CD4-positive, alpha-beta T cell treated with Interleukin-4 for 1 hour (primary cell): Measurements from ENCODE around the gene CFAP46.
"Not testable (repeated sequence)": the region's sequence is repeated elsewhere in the genome, so short reads cannot be mapped to it uniquely, and the experiment has no call there.

Experiments
- DNase-seq, 2 donors: peaks; one replicate each; pipeline ENCODE4 v3.0.0-alpha.2; 2020 to 2022

CFAP46 gene

DNA sequence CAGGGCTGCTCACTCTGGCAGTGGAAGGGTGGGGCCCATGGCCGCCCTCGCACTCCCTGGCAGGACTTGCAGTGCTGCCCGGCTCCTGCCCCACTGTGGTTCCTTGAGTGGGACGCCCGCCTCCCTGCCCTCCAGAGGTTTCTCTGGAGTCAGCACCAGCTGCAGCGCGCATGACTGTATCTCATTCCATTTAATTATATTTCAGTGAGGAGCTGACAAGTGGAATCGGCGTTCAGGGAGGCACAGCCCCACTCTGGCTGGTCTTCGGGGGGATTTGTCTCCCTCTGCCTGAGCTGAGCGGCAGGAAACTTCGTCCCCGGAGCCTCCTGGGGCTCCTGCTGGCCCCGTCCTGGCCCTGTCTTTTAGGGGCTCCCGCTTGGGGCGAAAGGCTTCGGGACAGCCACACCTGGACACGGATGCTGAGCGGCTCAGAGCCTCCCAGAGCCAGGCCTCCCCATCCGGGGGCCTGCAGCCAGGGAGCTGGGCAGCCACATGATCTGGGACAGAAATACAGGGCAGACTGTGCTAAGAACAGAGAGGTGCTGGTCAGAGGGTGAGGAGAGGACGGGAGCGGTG is 81.2 kb downstream of the CFAP46 start:
- DNase-seq = no peak

DNA sequence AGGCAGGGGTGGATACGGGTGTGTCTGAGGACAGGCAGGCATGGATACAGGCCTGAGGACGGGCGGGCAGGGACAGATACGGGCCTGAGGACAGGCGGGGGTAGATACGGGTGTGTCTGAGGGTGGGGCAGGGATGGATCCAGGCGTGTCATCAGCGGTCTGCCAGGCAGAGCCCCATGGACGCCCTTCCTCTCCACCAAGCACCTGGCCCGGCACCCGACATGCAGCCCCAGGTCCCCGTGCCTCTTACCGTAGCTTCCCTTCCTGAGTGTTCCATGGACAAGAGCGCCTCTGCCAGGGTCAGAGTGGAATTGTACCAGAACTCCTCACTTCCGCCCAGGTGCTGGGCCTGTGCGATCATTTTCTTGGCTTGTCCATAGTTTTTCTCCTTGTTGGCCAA is 81.8 kb downstream of the CFAP46 start:
- no peak for DNase-seq

DNA sequence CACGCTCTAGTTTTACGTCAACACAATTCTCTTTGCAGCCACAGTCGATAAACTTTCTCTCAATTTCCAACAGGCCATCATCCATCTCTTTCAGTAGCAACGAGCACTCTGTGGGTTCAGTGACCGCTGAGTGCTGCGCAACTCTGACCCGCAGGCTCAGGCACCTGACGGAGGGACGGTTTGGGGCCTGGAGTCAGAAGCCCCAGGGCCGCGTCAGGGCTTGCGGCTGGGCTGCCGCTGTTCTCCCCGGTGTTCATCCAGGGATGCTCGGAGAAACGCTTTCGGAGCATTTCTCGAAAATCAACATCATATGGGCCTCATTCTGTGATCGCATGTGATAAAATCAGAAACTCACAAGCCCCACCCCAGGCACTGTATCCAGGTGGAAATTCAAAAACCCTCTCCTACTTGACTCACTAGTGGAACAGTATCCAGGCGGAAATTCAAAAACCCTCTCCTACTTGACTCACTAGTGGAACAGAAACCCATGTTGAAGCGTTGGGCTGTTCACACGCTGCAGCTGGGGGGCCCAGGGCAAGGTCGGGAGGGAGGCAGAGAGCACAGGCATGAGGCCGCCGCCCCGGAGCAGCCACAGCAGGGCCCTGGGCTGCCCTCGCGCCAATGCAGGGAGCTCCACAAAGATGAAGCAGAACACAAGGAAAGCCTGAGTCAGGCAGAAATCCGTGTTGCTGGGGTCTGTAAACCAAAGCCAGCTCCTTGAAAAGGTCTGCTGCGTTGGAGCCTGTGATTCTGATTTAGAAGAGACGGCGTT is 83.1 kb downstream of the CFAP46 start:
- DNase-seq = peak in 1 of 2 donors; percentile 2

- DNase-seq = peak in 1 of 2 donors; percentile 5
Observed at GRCh38 chr10:132858121-132859081, 84.0 kb downstream of the CFAP46 start.

- DNase-seq = peak in 1 of 2 donors; percentile 1
Observed at GRCh38 chr10:132856869-132857524, 85.4 kb downstream of the CFAP46 start.

- no peak for DNase-seq
Observed at GRCh38 chr10:132855889-132856288, 86.5 kb downstream of the CFAP46 start.

DNA sequence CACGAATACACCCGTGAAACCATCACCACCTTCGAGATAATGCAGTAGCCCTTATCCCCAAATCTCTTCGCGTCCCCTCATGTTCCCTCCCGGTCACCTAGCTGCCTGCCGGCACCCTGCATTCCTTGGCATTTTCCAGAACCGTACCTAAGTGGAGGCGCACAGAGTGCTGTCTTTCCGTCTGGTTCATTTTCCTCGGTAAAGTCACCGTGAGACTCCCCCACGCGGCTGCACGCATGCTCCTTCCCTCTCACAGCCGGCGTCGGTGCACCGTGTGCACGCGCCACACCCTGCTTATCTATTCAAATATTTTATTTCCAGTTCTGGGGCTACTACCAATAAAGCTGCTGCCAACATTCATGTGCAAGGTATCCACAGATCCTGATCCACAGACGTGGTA is 90.9 kb downstream of the CFAP46 start:
- no peak for DNase-seq

- DNase-seq = no peak
Observed at GRCh38 chr10:132850896-132851295, 91.5 kb downstream of the CFAP46 start.

DNA sequence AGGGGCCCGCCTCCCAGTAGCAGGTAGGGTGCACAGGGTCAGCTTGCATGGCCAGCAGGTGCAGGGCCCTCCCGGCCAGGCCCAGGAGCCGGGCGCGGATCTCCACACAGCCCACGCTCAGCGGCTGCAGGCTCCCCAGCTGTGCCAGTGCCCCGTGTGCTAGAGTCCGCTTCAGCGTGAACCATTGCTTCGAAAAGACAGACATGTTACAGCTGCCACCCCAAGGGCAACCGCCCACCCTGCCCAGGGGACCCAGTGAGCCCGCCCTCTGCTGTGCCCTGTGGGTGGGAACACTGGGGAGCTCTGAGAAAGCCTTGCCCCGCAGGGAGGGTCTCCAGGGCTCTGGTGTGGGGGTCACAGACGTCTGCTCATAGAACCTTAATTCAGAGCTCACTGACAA is 92.1 kb downstream of the CFAP46 start:
- DNase-seq = no peak

- no peak for DNase-seq
Observed at GRCh38 chr10:132849546-132850031, 92.8 kb downstream of the CFAP46 start.

DNA sequence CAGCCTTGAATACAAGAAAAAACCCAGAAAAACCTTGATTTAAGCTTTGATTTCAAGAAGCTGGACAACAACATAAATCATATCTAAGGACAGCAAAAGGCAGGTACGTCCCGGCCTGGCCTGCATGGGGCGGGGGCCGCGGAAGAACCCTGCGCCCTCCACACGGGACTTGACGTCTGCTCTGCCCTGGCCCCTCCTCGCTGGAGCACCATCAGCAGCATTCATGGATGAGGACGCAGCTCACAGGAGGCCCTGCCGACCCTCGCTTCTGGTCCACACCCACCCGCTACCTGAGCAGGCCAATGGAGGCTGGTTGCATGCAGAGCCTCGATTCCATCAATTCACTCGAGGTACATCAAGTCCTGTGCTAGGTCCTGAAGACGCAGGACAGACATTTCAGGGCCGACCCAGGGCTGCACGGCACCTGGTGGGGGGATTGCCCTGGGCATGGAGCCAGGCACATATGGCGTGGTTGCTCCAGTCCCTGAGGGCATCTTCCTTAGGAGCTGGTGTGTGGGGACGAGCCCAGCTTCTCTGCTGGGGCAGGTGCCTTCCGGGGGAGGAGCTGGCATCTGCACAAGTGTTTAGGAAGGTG is 93.3 kb downstream of the CFAP46 start:
- no peak for DNase-seq

- no peak for DNase-seq
Observed at GRCh38 chr10:132848291-132848701, 94.1 kb downstream of the CFAP46 start.

- DNase-seq = no peak
Observed at GRCh38 chr10:132847856-132848255, 94.5 kb downstream of the CFAP46 start.

DNA sequence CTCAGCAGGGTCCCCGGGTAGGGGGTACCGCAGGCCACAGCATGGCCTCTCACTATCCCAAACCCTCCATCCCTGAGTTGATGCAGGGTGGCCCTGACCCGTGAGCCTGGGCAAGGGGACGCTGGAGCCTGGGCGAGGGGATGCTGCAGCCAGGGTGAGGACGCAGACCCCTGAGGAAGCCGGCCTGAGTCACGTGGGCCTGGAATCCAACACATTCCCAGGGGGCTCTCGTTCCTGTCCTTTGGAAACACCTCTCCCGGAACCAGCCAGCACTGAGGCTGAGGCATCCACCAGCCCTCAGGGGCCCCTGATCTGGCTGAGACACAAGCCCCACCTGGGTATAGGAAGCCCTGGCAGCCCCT is 95.0 kb downstream of the CFAP46 start:
- DNase-seq = no peak

DNA sequence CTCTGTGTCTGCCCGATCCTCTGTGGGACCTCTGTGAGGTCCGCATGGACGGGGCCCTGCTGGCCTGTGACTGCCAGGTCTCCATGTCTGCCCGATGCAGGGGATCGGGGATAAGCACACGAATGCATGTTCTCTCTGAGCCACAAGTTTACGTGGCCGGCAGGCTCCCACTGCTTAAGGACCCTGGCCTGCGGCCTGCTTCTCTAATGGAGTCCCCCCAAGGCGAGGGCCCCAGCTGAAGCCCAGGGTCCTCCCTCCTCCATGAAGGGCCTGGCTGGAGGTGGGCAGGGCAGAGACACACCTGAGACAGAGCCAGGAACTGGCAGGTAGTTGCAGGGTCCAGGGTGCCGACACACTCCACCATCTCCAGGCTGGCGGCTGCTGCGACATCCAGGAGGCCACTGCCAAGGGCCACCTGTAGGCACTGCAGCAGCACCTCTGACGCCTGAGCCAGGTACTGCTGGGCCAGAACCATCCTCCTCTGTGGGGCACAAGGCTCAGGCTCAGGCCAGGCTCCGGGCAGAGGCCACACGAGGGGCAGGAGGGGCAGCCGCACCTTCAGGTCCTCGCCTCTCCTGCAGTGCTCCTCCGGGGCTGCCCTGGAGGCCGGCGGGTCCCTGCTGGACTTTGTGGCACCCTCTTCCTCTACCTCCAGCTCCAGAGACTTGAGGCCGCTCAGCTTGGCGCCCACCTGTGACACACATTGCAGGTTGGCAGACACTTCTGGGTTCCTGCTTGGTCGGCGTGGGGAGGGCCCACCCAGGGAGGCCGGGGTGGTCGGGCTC is 95.5 kb downstream of the CFAP46 start:
- no peak for DNase-seq

GRCh38 chr10:132845780-132846595 is 96.4 kb downstream of the CFAP46 start:
- no peak for DNase-seq

- no peak for DNase-seq
Observed at GRCh38 chr10:132845041-132845551, 97.3 kb downstream of the CFAP46 start.

GRCh38 chr10:132844069-132844809 is 98.1 kb downstream of the CFAP46 start:
- DNase-seq = no peak

DNA sequence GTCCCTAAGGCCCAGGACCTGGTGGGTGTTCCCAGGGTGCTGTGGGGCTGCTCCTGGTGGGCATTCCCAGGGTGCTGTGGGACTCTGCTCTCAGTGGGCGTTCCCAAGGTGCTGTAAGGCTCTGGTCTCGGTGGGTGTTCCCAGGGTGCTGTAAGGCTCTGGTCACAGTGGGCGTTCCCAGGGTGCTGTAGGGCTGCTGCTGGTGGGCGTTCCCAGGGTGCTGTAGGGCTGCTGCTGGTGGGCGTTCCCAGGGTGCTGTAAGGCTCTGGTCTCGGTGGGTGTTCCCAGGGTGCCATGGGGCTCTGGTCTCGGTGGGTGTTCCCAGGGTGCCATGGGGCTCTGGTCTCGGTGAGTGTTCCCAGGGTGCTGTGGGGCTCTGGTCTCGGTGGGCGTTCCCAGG is 99.1 kb downstream of the CFAP46 start:
- not testable (repeated sequence) for DNase-seq

GRCh38 chr10:132842397-132842796 is 100.0 kb downstream of the CFAP46 start:
- no peak for DNase-seq
